Measurements from ENCODE around the gene PDE9A. TPM values are rescaled to one million over a fixed set of nuclear protein-coding genes. Genes with fewer than 3 reads are reported as not detected.

PDE9A gene
- total RNA-seq, 1 donor, result 9.5 TPM

- no peak for TF ChIP-seq CTCF (IDR thresholded peaks at IDR 0.05; ENCODE audit: insufficient read depth, low read depth, low read length)
- no peak overlapping the region for H3K4me3 ChIP-seq (ENCODE audit: low read depth, low read length)
- DNase-seq (ENCODE audit: low read depth), result no peak
These were observed 72.1 kb downstream of the PDE9A start for GRCh38 chr21:42725416-42725930.

- no peak for TF ChIP-seq CTCF (IDR thresholded peaks at IDR 0.05; ENCODE audit: insufficient read depth, low read depth, low read length)
- peak; percentile 13 for DNase-seq (ENCODE audit: low read depth)
- no peak overlapping the region for H3K4me3 ChIP-seq (ENCODE audit: low read depth, low read length)
These were observed 78.0 kb downstream of the PDE9A start for GRCh38 chr21:42731264-42732032.

- DNase-seq (ENCODE audit: low read depth), result no peak
- TF ChIP-seq CTCF (IDR thresholded peaks at IDR 0.05; ENCODE audit: insufficient read depth, low read depth, low read length), result no peak
- no peak overlapping the region for H3K4me3 ChIP-seq (ENCODE audit: low read depth, low read length)
These were observed 78.6 kb downstream of the PDE9A start for GRCh38 chr21:42732033-42732410.

- no peak overlapping the region for H3K4me3 ChIP-seq (ENCODE audit: low read depth, low read length)
- DNase-seq (ENCODE audit: low read depth), result no peak
- no peak for TF ChIP-seq CTCF (IDR thresholded peaks at IDR 0.05; ENCODE audit: insufficient read depth, low read depth, low read length)
These were observed 79.7 kb downstream of the PDE9A start for GRCh38 chr21:42733037-42733627.

- DNase-seq (ENCODE audit: low read depth), result no peak
- H3K4me3 ChIP-seq (ENCODE audit: low read depth, low read length), result no peak overlapping the region
- TF ChIP-seq CTCF (IDR thresholded peaks at IDR 0.05; ENCODE audit: insufficient read depth, low read depth, low read length), result no peak
These were observed 80.5 kb downstream of the PDE9A start for GRCh38 chr21:42733874-42734273.

- no peak overlapping the region for H3K4me3 ChIP-seq (ENCODE audit: low read depth, low read length)
- TF ChIP-seq CTCF (IDR thresholded peaks at IDR 0.05; ENCODE audit: insufficient read depth, low read depth, low read length), result no peak
- DNase-seq (ENCODE audit: low read depth), result no peak
These were observed 81.0 kb downstream of the PDE9A start for GRCh38 chr21:42734323-42734971.
